ENCODE results near the gene ACKR3.

The ACKR3 gene

GRCh38 chr2:236549165-236549564 is 20.5 kb upstream of the ACKR3 start:
- no peak for DNase-seq (ENCODE audit: low read depth in 2 of 2)

DNA sequence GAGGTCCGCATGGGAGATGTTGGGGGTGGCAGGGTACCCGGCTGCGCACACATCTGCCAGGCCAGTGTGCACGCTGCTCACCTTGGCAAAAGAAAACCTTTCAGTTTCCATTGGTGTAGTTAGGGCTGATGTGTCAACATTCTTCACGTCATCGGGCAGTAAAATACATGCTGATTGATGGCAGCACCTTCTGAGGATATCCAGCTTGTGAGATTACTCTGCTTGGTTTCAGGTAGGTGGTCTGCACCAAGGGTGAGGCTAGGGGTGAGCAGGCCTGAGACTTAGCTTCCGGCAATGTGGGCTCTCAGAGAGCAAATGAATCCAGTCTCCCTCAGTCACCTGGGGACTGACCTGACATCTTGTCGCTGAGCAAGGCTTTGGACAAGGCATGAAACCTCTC is 19.3 kb upstream of the ACKR3 start:
- no peak for DNase-seq (ENCODE audit: low read depth in 2 of 2)

DNA sequence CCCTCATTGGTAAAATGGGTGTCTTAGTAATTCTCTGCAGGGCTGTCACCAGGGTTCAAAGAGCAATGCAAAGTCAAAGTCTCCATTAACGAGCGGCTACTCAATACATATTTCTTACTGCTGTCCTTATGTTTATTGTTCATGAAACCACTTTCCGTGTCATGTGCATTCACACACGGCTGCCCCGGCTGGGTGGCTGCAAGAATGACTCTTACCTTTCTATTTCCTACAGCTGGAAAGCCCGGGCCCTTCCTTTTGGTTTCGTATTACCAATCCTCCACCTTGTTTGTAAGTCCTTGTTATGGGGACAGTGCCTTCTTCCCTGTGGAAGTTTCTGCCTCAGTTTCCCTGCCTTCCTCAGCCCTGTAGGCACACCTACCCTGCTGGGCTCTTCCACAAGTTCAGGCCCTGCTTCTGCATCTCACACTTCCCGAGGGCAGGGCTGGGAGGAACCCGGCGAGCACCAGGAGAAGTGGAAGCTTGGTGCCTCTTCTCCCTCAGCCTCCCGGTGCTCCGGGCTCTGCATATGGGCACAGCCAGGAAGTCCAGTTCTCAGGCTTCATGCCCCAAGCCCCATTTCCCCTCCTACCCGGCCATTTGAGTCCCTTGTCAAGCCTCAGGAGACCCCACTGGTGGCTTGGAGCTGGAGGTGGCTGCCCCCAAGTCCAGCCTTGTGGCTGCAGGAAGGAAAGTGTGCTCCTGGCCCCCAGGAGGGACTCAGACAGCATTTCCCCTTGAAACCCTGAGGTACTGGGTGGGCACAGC is 18.7 kb upstream of the ACKR3 start:
- no peak for DNase-seq (ENCODE audit: low read depth in 2 of 2)

DNA sequence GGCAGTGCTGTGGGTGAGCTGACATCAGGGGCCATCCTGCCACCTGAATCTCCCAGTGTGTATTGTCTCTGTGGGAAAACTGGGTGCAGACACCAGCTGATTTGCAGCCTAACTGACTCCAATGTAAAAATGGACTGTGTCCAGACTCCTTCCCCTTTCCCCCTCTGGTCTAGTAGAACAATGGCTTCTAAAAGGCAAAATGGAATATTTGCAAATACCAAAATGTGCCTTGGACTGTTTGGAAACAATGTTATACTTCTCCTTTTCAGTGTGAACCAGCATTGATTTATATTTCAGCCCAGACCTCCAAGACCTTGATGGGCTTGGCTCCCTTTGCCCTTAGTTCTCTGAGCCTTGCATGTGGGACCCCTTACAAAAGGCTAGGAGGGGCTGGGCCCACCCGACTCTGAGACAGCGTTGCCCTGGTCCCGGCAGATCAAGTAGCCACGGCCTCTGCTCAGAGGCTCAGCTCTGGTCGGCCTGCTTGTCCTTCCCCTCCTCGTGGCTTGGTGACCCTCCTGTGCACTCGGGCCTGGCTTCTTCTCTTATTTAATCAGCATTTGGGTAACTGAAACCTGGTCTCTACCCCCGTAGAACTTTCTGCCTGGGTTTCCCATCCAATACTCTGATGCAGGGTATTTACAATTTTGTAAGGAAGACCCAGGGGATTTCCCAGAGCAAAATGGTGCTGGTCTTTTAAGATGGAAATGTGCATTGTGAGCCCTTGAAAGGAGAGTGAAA is 18.0 kb upstream of the ACKR3 start:
- no peak for DNase-seq (ENCODE audit: low read depth in 2 of 2)

DNA sequence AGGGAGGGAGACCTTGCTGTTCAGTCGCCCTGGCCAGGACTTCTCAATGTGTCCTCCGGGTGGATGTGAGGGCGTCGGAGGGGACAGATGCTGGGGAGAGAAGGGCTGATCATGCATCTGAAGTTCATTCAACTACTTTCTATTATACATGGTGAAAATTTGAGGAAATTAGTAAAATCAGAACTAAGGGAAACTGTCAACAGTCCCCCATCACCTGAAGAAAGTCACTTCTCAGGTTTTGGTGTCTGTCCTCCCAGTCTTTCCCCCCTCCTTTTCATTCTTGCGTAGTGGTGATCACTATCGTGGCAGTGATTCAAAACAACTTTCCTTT is 17.4 kb upstream of the ACKR3 start:
- no peak for DNase-seq (ENCODE audit: low read depth in 2 of 2)

DNA sequence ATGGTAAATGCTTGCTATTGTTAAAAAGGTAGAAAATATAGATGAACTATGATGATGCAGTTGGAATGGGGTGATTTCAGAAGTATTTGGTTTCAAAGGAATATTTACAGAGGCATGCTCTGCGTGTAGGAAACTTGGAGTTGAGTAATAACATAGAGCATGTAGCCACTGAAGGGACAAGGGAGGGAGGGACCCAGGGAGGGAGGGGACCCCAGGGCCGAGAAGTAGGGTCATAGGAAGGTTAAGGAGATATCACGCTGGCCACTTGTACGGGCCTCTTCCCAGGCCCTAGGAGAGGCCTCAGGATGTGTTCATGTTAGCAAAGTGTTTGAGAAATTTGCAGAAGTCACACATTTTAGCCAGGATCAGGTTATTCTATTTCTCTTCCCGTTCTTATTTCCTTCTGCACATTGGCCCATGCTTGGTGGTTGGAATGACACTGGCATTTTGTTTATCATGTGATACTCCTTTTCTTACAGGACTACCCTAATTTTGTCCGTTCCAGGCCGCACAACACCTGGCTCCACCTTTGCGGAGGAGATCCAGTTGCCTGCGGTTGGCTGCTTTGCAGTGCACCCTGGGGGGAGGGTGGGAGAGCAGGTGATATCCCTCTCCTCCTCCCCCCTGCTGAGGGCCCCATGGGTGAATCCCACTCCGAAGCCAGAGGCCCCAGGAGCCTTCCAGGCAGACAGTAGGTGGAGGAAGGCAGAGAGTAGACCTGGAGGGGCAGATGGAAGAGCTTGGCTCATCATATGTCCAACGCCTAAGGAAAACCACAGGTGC is 16.9 kb upstream of the ACKR3 start:
- DNase-seq (ENCODE audit: low read depth in 2 of 2): no peak

GRCh38 chr2:236553522-236553921 is 16.1 kb upstream of the ACKR3 start:
- DNase-seq (ENCODE audit: low read depth in 2 of 2): no peak

DNA sequence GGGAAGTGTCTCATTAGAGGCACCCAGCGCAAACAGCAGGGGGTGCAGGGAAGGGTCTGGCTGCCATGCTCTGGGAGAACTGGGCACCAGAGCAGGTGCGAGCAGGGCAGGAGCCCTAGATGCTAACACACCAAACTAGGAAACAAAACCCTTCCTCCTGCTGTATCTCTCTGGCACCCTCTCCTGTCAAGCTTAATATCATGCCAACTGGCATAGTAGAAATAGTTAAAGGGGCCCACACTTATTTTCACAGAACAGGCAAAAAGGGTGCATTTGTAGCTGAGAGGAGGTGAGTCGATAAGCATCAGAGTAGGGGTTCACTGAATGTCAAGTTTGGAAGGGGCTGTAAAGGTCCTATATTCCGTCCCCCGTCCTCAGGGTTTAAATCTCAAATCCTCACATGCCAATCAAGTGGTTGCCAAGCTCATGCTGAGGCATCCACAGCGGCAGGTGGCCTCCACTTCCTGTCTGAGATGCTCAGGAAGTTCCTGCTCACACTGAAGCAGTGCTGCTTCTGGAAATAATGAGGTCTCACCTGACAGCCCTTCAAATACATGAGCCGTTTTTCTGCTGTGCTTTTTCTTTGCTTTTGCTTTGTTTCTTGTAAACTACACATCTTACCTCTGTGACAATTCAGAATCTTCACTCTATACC is 14.9 kb upstream of the ACKR3 start:
- no peak for DNase-seq (ENCODE audit: low read depth in 2 of 2)

GRCh38 chr2:236555481-236555880 is 14.1 kb upstream of the ACKR3 start:
- no peak for DNase-seq (ENCODE audit: low read depth in 2 of 2)

DNA sequence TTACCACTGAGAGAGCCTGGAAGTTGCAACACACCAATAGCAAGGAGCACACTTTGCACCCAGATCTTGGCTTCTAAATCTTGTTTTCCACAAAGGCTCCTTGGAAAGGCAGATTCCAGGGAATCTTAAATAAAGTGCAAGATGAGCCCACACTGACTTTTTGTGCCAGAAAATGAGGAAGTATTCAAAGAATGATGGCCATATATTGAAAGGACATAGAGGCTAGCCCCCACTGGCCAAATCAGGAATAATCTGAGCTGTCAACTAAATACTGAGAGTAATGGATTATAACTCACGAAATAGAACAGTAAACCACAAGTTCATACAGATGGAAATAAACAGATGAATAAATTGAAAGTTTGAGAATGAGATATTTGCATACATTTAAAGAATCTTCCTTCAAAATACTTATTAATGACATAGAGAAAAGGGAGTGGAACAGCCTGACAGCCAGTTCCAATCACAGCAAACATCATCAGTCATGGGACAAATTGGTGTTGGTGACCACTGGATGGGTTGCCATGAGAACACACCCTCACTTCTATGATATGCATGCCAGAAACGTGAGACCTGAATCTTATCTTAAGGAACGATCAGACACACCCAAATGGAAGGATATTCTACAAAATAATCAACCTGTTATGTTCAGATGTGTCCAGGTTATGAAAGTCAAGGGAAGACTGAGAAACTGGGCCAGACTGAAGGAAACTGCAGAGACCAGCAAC is 12.2 kb upstream of the ACKR3 start:
- DNase-seq (ENCODE audit: low read depth in 2 of 2): no peak

- no peak for DNase-seq (ENCODE audit: low read depth in 2 of 2)
Observed at GRCh38 chr2:236558036-236558435, 11.6 kb upstream of the ACKR3 start.

- DNase-seq (ENCODE audit: low read depth in 2 of 2): no peak
Observed at GRCh38 chr2:236558993-236559978, 10.3 kb upstream of the ACKR3 start.

- DNase-seq (ENCODE audit: low read depth in 2 of 2): no peak
Observed at GRCh38 chr2:236561874-236562273, 7.8 kb upstream of the ACKR3 start.

DNA sequence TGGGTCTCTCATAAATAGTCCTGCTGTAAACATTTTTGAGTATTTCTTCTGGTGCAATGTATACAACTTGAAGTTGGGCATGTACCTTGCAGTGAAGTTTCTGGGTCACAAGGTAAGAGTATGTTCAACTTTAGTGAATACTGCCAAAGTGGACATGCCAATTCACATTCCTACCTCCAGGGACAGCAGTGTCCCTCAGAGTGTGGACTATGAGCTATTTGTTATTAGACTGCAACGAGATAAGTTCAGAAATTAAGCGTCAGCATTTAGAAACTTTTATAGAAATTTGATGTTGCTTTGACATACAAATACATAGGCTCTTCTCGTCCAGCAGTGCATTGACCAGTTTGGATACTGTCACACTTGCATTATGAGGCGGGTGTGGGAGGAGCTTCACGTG is 7.2 kb upstream of the ACKR3 start:
- DNase-seq (ENCODE audit: low read depth in 2 of 2): no peak

GRCh38 chr2:236563953-236564352 is 5.7 kb upstream of the ACKR3 start:
- DNase-seq (ENCODE audit: low read depth in 2 of 2): no peak

DNA sequence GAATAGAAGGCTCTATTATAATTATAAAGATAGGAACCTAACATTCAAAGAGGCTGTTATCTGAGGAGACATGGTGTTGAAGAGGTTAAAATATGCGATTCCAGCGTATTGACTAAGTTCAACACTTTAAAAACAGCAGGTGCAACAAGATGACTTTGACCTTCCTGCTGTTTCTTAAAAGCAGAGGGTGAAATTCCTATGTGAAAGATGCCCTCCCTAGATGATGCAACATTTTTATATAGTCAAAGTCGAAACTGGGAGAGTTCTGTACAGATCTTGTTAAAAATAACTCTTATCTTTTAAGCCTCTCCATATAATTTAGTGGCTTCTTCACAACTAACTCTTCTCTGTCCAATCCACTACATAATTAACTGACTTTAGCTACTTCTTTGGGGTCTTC is 4.4 kb upstream of the ACKR3 start:
- no peak for DNase-seq (ENCODE audit: low read depth in 2 of 2)

DNA sequence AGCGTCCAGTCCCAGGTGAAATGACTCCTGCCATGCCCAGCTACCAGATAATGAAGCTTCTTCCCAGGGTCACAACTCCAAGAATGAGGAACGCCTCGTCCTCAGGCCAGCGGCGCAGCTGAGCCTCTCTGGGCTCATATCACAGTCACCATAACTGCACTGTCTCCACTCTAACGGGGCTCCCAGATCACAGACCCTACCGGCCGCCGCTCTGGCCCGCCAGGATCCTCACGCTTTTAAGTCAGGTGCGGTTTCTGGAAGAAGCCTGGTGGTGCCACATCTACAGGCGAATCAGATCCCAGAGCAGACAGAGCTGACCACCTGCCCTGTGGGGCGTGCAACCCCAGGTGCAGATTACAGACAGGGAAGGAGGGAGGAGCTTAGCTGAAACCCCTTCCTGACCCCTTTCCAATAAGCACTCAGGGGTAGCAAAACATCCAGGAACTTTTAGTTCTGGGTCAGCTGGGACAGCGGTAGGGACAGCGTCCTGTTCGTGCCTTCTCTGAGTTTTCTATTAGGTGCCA is 3.7 kb upstream of the ACKR3 start:
- DNase-seq (ENCODE audit: low read depth in 2 of 2): no peak

GRCh38 chr2:236566596-236566995 is 3.0 kb upstream of the ACKR3 start:
- no peak for DNase-seq (ENCODE audit: low read depth in 2 of 2)

DNA sequence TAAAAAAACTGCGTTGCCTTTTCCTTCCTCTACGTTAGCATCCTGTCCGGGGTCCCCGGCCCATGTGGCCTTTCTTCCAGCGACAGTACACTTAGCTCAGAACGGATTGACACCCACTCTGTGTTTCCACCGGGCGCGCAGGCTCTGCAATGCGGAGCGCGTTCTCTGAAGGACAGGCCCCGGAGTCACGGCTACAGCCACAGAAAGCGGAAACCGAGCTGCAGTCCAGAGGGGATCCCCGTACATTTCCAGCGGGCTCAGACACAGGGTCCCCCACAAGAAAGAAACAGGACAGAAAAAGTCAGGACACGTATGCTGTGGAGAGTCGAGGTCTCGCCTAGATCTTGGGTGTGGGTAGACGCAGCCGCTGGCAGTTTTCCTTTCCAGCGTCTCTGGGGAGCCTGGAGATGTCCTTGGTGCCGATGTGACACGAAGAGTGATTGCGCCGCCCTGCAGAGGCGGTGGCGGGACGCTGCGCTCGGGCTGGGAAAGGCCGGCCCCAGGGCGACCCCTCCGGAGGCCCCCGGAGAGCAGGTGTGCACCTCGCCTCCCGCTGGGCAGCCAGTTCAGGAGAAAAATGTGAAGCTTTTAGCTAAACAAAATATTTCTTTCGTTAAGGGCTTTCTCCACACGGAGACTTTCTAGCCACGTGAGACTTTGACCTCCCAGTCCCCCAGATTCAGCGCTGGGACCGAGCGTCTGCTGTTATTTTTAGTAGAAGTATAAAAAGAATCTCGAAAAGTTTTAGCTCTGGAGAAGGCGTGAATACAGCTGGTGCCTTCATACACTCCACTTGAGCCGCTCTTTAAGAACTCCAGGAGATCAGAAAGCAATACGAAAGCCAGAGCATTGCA is 1.3 kb upstream of the ACKR3 start:
- DNase-seq (ENCODE audit: low read depth in 2 of 2): no peak
